HK-2 (cell line): ENCODE data around the gene KCNB1.
A peak's percentile ranks its signal among the peaks of the same experiment; 100 is the strongest.

Experiments used
- DNase-seq: peaks from one replicate; pipeline ENCODE4 v3.0.0-alpha.2; 2018; ENCODE audit not compliant: unreplicated experiment

Gene KCNB1

DNA sequence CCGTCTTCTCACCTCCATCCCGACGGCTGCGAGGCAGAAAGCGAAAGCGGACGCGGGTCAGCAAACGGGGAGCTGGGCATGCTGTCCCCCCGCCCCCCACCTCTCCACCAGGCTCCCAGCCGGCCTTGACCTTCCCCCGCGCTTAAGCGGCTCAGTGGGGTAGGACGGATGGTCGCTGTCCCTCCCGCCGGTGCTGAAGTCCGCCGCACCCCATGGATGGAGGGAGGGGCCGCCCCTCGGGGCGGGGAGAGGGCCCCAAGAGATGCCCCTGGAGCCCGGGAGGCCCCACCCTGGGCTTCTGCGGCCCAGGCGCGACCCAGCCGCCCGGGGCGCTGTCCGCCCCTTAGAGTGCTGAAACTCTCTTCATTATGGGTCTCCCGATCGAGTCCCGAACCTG is at the start of gene KCNB1:
TSS of gene KCNB1 (minus strand) at position 48 of the 397 bp plus-strand sequence. CDS start 188 bp downstream, outside the sequence.
- DNase-seq: peak; percentile 23

DNA sequence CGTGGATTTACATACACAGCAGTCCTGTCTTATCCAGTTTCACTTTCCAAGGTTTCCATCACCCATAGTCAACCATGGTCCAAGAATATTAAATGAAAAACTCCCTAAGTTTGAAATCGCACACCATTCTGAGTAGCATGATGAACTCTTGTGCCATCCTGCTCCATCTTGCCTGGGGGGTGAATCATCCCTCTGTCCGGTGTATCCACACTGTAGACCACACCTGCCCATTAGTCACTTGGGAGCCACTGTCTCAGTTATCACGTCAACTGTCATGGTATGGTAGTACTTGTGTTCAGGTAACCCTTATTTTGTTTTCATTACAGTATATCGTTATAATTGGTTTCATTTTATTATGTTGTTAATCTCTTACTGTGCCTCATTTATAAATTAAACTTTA is 47.0 kb upstream of the KCNB1 start:
- DNase-seq: no peak

DNA sequence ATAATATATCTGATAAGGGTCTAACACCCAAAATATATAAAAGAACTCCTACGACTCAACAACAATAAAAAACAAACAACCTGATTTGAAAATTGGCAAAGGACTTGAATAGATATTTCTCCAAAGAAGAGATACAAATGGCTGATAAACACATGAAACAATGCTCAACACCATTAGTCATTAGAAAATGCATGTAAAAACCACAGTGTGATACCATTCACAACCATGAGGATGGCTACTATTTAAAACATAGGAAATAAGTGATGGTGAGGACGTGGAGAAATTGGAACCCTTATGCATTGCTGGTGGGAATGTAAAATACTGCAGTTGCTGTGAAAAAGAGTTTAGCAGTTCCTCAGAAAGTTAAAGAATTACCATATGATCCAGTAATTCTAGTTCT is 44.1 kb upstream of the KCNB1 start:
- no peak for DNase-seq

DNA sequence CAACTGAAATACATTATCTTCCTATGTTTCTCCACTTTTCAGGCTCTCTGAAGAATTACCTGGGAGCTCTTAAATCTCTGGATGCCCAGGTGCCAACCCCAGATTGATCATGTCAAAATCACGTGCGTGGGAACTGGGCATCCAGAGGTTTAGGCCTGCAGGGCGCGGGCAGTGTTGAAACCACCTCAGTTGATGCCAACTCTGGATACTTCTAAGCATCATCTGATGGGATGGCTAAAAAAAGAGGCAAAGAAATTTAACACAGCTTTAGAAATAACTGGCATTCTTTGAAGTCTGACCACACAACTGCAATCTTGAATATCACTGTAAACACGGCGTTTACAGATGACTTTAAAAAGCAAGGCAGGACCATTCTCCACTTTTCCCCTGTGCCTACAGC is 43.6 kb upstream of the KCNB1 start:
- no peak for DNase-seq

DNA sequence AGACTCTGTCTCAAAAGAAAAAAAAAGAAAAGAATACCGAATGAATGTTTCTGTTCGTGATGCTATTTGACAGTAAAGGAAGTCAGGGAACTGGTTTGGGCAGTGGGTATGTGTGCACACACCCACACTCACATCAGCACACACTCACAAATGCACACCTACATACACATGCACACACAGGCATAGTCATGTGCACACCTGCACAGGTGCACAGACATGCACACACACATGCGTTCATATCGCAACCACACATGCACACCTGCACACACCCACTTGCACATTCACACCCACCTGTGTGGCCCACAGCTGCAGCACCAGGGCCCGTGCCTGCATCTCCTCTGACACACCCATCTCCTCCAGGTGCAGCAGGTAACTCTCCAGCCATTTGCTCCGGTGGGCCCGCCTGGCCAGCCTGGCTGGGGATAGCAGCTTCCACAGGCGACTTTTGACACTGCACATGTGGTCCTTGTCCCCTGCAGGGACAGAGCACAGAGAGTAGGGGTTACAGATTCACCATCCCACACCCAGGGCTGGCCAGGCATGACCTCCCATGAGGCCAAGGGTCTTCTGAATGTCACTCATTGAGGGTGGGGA is 41.4 kb upstream of the KCNB1 start:
- DNase-seq: no peak

DNA sequence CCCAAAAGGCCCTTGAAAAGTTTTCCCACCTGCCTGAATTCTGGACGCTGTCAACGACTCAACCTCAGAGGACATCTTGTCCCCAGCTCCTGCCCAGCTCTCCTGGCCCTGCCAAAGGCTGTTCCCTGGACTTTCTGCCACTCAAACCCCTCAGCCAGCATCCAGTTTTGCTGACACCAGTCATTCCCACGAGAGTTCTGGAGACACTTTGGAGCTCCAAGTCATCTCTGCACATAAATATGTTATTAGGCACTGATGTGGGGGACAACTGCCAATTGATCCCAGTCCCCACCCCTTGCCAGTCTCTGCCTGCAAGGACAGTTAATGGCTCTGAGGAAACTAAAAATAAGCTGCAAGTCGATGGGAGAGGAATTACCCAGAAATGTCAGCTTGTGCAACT is 38.9 kb upstream of the KCNB1 start:
- no peak for DNase-seq

DNA sequence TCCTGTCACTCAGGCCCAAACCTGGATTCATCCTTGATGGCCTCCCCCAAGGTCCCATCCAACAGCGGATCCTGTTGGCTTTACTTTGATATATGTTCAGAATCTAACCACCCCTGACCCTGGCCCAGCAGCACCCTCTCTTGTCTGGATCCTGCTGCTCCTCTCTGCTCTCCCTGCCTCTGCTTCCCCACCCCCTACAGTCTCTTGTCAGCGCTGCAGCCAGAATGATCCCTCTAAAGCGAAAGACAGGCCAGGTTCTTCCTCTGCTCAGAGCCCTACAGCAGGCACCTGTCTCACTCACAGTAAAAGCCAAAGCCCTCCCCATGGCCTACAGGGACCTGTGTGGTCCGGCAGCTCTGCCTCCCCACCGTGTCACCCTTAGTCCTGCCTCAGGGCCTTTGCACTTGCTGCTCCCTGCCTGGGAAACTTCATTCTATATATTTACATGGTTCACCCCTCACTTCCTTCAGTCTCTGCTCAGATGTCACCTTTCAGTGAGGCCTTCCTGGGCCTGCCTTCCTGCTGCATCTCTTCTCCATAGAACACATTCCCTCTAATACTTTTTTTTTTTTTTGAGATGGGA is 37.4 kb upstream of the KCNB1 start:
- no peak for DNase-seq

DNA sequence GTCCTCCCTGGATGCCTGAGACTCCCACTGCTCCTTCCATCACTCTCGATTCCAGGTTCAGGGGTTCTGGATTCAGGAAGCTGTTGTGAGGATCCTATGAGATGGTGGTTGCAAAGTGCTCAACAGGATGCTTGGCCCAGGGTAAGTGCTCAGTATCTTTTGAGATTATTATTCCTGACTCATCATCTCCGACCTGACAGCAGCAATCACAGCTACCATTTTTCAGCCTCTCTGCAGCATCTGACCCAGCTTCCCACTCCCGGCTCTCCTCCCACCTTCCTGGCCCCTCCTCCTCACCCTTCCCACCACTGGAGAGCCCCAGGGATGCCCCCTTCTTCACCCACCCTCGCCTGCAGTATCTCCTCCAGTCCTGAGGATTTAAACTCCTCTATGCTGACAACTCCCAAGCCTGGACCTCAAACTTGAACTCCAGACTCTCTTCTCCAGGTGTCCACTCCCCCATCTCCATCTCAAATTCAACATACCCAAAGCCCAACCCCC is 36.8 kb upstream of the KCNB1 start:
- no peak for DNase-seq

DNA sequence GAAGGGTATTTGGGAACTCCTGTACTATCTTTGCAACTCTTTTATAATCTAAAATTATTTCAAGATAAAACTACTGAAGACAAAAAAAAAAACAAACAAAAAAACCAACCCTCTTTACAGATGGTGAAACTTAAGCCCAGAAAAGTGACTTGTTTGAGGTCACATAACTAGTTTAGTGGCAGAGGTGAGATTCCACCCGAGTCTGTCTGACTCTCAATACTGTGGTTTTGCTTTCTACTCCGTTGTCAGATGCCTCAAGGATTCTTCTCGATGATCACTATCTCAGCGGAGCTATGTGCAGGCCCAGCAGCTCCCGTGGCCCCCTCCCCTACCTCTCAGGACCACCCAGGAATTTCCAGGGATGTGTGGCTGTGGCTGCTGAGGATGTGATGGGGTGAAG is 36.1 kb upstream of the KCNB1 start:
- no peak for DNase-seq

DNA sequence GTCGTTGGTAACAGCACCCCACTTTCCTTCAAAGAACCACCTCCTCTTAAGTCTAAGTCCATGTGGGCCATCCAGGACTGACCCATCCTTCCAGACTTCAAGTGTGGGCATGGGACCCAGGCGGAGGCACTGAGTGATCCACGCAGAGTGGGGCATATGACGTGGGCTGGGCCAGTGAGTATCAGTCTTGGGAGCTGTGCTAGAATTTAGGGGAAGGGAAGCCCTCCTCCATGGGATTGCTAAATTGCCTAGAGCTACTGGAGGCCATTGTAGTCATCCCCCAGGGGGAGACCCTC is 35.3 kb upstream of the KCNB1 start:
- no peak for DNase-seq

DNA sequence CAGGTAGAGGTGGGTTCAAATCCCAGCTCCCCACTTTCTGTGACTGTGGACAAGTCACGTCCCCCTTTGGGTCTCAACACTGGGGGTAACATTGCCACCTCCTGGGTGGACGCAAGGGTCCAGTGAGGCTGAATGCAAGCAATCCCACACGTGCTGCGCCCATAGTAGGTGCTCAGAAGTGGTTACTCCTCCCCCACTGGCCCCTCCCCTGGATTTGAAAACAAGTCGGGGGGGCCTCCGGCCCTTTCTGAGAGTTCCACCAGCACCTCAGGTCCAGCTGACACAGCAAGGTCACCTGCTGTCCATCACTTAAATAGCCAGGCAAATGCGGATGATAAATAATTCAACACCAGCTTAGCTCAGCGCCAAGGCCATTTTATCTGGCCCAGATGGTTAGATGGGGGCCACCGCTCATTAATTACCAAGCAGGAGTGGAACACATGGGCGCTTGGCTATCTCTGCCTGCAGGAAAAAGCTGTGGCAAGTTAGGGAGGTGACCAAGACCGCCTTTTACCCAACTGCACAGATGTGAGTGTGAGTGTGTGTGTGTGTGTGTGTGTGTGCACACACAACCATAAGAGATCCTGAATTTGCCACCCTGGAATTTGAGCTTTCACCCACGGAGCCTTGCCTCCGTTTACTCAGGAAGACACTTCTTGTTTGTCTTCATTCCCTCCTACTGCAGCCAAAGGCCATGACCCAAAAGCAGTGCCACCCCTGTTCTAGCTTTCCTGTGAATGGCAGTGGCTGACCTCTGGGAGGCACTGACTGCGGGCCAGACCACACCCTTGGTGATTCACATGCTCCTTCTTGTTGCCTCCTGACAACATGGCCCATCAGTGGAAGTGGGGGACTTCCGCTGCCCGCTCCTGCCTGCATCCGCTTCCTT is 34.7 kb upstream of the KCNB1 start:
- DNase-seq: no peak

DNA sequence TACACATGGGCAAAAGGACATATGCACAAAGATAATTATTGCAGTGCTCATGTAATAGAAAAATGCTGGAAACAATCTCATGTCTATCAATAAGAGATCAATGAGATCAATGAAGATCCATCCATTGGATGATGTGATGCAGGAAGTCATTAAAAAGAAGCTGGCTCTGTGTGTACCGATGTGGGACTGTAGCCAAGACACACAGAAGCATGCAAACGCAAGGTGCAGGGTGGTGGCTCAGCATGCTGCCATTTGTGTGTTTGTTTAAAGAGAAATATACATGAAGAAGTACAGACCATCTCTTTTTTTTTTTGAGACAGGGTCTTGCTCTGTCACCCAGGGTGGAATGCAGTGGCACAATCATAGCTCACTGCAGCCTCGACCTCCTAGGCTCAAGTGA is 33.1 kb upstream of the KCNB1 start:
- DNase-seq: no peak

DNA sequence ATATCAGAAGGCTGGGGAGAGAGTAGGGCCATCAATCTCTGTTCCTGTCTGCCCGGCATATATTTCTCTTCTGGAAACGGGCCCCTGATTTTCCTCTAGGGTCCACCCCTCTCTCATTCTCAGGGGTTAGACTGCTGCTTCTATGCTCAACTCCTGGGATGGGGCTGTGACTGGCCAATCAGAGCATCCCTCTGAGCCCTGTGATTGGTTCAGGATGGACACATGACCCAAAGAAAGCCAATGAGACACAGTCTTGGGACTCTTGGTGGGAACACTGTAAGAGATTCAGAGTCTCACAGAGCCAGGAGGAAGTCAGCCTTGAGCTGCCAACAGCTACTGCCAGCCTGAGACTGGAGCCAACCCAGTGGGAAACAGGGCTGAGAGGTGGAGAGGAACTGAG is 31.0 kb upstream of the KCNB1 start:
- DNase-seq: no peak

DNA sequence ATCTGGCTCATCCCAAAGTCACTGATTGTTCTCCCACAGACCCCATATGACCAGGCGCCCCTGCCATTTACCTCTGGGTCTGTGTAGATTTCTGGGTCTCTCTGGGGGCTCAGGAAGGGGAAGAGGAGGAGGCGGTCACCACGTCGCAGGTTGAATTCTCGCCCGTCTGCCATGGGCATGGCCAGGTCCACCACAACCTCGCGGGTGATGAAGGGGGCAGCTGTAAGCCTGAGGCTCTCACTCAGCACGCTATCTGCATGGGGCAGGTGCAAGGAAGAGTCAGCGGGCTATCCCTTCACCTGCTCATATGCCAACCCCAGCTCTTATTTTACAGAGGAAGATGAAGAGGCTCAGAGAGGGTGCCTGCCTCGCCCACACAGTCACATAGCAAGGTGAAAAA is 30.5 kb upstream of the KCNB1 start:
- no peak for DNase-seq

DNA sequence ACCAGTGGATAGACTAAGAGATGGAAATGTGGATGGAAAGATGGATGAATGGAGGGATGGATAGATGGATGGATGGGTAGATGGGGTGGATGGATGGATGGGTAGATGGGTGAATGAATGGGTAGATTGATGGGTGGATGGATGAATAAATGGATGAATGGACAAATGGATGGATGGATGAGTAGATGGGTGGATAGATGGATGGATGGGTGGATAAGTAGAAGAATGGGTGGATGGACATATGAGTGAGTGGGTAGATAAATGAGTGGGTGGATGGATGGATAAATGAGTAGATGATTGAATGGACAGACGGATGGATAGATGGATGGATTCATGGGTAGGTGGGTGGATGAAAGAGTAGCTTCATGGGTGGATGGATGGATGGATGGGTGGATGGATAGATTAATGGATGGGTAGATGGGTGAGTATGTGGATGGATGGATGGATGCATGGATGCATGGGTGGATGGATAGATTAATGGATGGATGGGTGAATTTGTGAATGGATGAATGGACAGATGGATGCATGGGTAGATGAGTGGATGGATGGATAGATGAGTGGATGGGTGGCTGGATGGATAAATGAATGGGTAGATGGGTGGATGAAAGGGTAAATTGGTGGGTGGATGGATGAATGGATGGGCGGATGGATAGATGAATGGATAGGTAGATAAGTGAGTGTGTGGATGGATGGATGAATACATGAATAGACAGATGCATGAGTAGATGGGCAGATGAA is 29.5 kb upstream of the KCNB1 start:
- no peak for DNase-seq

DNA sequence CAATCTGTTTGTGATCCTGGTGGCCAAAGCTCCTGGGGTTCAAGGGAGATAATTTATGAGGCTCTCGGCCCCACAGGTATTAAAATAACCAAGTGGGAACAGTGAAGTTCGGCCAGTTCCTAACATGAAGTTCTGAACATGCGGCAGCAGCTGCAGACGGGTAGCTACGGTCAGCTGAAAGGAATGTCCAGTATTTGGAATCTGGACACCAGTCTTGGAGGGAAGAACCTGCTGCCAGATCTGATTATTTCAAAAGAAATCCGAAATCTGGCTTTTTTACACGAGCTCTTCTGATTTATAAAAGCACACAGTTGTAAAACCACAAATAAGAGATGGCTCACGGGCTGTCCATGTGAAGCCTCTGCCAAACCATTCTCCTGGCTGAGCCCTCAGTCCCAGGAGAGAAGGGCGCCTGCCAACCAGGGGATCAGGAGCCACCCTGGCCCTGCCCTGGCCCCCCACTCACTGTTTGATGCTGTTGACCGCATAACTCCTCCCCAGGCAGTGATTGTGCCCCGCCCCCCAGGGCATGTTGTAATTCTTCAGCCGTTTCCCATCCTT is 28.2 kb upstream of the KCNB1 start:
- DNase-seq: no peak

DNA sequence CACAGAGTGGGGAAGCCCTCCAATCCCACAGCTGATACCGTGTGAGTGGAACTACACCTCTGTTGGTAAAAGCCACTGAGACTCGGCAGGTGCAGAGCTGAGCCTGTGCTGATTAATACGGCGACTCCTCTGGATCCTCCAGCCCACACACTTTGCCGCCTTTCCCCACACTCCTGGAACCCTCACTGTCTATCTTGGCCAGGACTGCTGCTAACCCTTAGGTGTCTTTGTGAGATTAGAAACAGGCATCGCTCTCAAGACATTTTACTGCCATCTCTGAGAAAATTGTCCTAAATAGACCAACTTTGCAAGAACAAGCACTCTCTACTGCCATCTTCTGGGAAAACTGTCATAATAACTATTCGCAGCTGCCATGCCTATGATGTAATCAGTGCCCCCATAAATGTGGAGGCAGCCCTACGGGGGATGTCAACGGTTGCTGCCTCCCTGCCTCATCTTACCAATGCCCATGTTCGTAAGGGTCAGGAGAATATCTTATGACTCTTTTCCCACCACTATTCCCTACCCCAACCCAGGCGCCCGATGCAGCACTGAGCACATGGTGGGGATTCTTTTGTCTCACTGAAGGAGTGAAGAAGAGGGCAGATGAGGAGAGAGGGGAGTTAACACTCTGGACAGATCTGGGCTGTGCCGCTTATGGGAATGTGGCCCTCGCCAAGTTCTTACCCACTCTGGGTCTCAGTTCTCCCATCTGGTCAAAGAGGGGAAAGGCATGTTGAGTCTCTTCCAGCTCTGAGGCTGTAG is 26.1 kb upstream of the KCNB1 start:
- no peak for DNase-seq

DNA sequence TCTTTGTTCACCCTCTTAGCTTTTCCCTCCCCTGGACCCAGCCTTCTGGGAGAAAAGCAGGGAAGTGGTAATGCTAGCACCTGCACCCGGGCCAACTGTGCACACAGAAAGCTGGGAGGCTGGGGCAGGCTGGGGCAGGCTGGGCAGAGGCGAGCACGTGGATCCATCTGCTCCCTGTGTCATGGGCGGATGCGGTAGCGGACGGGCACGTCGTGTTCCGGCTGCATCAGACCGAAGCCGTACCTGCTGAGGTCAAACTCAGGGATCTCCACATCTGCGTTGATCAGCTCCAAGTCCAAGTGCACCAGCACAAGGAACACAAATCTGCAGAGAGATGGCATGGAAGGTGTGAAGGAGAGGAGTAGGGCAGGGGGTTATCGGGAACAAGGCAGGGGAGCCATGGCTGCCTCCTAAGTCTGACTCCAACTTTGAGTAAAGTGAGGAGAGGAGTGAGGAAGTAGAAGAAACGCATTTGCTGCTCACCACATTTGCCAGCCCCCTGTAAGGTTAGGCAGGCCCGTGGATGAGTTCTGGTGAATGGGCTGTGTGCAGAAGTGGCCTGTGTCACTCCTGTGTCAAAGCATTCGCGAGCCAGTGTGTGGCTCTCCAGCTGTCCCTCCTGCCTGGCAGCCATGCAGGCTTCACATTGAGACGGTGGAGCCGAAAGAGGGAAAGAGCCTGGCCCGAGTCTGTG is 25.4 kb upstream of the KCNB1 start:
- no peak for DNase-seq

DNA sequence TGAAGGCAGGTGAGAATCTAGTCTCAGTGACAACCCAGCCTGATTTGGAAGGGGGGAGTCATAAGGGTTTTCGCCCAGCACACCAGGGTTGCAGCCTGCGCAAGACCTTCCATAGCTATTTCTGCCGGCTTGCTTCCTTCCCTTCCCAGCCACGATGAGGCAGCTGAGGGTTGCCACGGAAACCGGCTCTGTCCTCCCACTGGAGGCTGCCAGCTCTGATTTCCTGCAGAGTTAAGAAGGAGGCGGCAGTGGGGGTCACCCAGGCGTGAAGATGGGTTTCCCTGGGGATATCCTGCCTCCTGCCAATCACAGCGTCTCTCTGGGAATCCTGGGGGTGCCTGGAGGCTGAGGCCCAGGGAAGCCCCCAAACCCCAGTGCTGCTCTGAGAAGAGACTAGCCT is 23.1 kb upstream of the KCNB1 start:
- DNase-seq: peak; percentile 80

DNA sequence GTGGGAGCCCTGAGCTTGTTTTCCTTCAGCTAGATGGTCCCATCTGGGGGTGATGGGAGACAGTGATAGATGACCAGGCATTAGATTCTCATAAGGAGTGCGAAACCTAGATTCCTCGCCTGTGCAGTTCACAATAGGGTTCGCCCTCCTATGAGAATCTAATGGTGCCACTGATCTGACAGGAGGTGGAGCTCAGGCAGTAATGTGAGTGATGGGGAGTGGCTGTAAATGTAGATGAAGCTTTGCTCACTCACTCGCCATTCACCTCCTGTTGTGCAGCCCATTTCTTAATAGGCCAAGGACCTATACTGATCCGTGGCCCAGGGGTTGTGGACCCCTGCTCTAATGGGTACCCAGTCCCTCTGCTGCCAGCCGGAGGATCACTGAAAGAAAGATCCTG is 20.7 kb upstream of the KCNB1 start:
- DNase-seq: no peak

DNA sequence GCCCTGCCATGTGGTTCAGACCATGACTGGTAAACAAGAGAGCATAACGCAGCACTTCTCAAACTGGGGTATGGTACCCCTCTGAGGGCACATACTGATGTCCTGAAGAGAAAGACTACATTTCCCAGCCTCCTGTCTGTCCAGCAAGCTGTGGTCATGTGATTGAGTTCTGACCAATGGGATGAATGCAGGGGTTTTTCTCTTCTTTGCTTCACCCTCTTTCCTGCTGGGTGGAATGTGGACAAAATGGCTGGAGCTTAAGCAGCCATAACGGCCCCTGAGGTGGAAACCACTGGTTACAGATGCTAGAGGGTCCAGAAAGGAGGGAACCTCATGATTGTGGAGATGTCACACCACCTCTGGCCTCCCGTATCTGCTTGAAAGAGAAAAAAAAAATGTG is 19.4 kb upstream of the KCNB1 start:
- DNase-seq: no peak
